H9 (cell line): Measurements from ENCODE around the gene COX11. TPM values are rescaled to one million over a fixed set of nuclear protein-coding genes. Genes with fewer than 3 reads are reported as not detected.

ENCODE experiments used
- DNase-seq: peaks from one replicate; pipeline ENCODE4 v3.0.0-alpha.2; 2017
- H2AFZ ChIP-seq: one replicate; pipeline ENCODE4 v1.6.1; 2013; ENCODE audit warnings: mild to moderate bottlenecking, low read length, control low read depth, moderate library complexity
- H2AK5ac ChIP-seq: 2 replicates; pipeline ENCODE4 v1.6.1; 2013; ENCODE audit warnings: low read length, control low read depth, mixed read lengths; ENCODE audit not compliant: insufficient read length
- H2BK120ac ChIP-seq: one replicate; pipeline ENCODE4 v1.6.1; 2013; ENCODE audit warnings: low read depth, mild to moderate bottlenecking, low read length, control low read depth, inconsistent platforms; ENCODE audit not compliant: poor library complexity, severe bottlenecking
- H2BK12ac ChIP-seq: 2 replicates; pipeline ENCODE4 v1.6.1; 2013; ENCODE audit warnings: low read length, control low read depth, mixed read lengths, low read depth; ENCODE audit not compliant: insufficient read length
- H2BK15ac ChIP-seq: 2 replicates; pipeline ENCODE4 v1.6.1; 2013; ENCODE audit warnings: low read depth, low read length, control low read depth
- H2BK20ac ChIP-seq: one replicate; pipeline ENCODE4 v1.6.1; 2013; ENCODE audit warnings: low read depth, mild to moderate bottlenecking, low read length, control low read depth, inconsistent platforms; ENCODE audit not compliant: poor library complexity, severe bottlenecking
- H2BK5ac ChIP-seq: 2 replicates; pipeline ENCODE4 v1.6.1; 2013; ENCODE audit warnings: low read length, control low read depth, mixed read lengths; ENCODE audit not compliant: insufficient read length
- H3K14ac ChIP-seq: 2 replicates; pipeline ENCODE4 v1.6.1; 2013; ENCODE audit warnings: low read length, control low read depth; ENCODE audit not compliant: insufficient read depth
- H3K18ac ChIP-seq: 2 replicates; pipeline ENCODE4 v1.6.1; 2013; ENCODE audit warnings: low read depth, mild to moderate bottlenecking, mixed read lengths, low read length, control low read depth; ENCODE audit not compliant: insufficient read length
- H3K23ac ChIP-seq: 2 replicates; pipeline ENCODE4 v1.6.1; 2013; ENCODE audit warnings: low read length, control low read depth, mixed read lengths, low read depth; ENCODE audit not compliant: insufficient read length
- H3K23me2 ChIP-seq: 2 replicates; pipeline ENCODE4 v1.6.1; 2013; ENCODE audit warnings: low read depth, mild to moderate bottlenecking, mixed read lengths, low read length, control low read depth; ENCODE audit not compliant: insufficient read length, poor library complexity, severe bottlenecking
- H3K27ac ChIP-seq: 2 replicates; pipeline ENCODE4 v1.5.1; 2013; ENCODE audit warnings: low read length, control low read depth, mixed read lengths, low read depth; ENCODE audit not compliant: insufficient read length
- H3K27me3 ChIP-seq: 2 replicates; pipeline ENCODE4 v1.6.1; 2013; ENCODE audit warnings: low read length, control low read depth, inconsistent platforms; ENCODE audit not compliant: insufficient read depth
- H3K4ac ChIP-seq: 2 replicates; pipeline ENCODE4 v1.6.1; 2013; ENCODE audit warnings: low read depth, mild to moderate bottlenecking, control low read depth, inconsistent platforms, low read length, moderate library complexity
- H3K4me1 ChIP-seq: 2 replicates; pipeline ENCODE4 v1.6.1; 2013; ENCODE audit warnings: low read length, control low read depth, inconsistent platforms; ENCODE audit not compliant: insufficient read depth
- H3K4me2 ChIP-seq: 2 replicates; pipeline ENCODE4 v1.6.1; 2013; ENCODE audit warnings: low read length, control low read depth, mixed read lengths; ENCODE audit not compliant: insufficient read length, insufficient read depth
- H3K56ac ChIP-seq: 2 replicates; pipeline ENCODE4 v1.6.1; 2013; ENCODE audit warnings: low read depth, mild to moderate bottlenecking, mixed read lengths, low read length, control low read depth; ENCODE audit not compliant: insufficient read length
- H3K79me1 ChIP-seq: 2 replicates; pipeline ENCODE4 v1.6.1; 2013; ENCODE audit warnings: low read depth, mild to moderate bottlenecking, moderate library complexity, low read length, control low read depth, inconsistent platforms; ENCODE audit not compliant: insufficient read depth, poor library complexity, severe bottlenecking
- H3K79me2 ChIP-seq: 2 replicates; pipeline ENCODE4 v1.6.1; 2013; ENCODE audit warnings: low read length, control low read depth, inconsistent platforms; ENCODE audit not compliant: insufficient read depth
- H3K9ac ChIP-seq: 2 replicates; pipeline ENCODE4 v1.6.1; 2013; ENCODE audit warnings: low read length, control low read depth, mixed read lengths; ENCODE audit not compliant: insufficient read length; ENCODE audit errors: extremely low read depth
- H3K9me3 ChIP-seq: one replicate; pipeline ENCODE4 v1.6.1; 2013; ENCODE audit warnings: low read depth, low read length, inconsistent platforms; ENCODE audit not compliant: control insufficient read depth
- H3T11ph ChIP-seq: one replicate; pipeline ENCODE4 v1.6.1; 2013; ENCODE audit warnings: mild to moderate bottlenecking, low read length, control low read depth, inconsistent platforms
- H4K20me1 ChIP-seq: one replicate; pipeline ENCODE4 v1.6.1; 2013; ENCODE audit not compliant: control insufficient read depth, insufficient read length, insufficient read depth
- H4K5ac ChIP-seq: 2 replicates; pipeline ENCODE4 v1.6.1; 2013; ENCODE audit warnings: low read depth, mild to moderate bottlenecking, mixed read lengths, low read length, control low read depth; ENCODE audit not compliant: insufficient read length
- H4K8ac ChIP-seq: replicated peaks from 2 replicates; pipeline ENCODE4 v1.6.1; 2013; ENCODE audit warnings: low read length, control low read depth, mixed read lengths, low read depth; ENCODE audit not compliant: insufficient read length
- H4K91ac ChIP-seq: 2 replicates; pipeline ENCODE4 v1.6.1; 2013; ENCODE audit warnings: low read depth, mild to moderate bottlenecking, moderate library complexity, mixed read lengths, low read length, control low read depth; ENCODE audit not compliant: insufficient read length
- H3K27ac Mint-ChIP-seq, 3 experiments: 2 replicates in 2 of 3; 3 replicates in 1 of 3; pipeline ENCODE4 v1.8.0; 2020 to 2021; ENCODE audit warnings: mixed read lengths in 3 of 3, mild to moderate bottlenecking in 1 of 3, moderate library complexity in 1 of 3
- H3K27me3 Mint-ChIP-seq: 2 replicates; pipeline ENCODE4 v1.8.0; 2021; ENCODE audit warnings: low read depth, mild to moderate bottlenecking, moderate library complexity, mixed read lengths
- H3K36me3 Mint-ChIP-seq, 3 experiments: 2 replicates in 2 of 3; 3 replicates in 1 of 3; pipeline ENCODE4 v1.8.0; 2020 to 2021; ENCODE audit warnings: low read depth in 3 of 3, mixed read lengths in 3 of 3; ENCODE audit not compliant: insufficient read depth in 1 of 3
- H3K4me1 Mint-ChIP-seq, 2 experiments: 2 replicates each; pipeline ENCODE4 v1.8.0; 2020; ENCODE audit warnings: mixed read lengths in 2 of 2
- H3K4me3 Mint-ChIP-seq, 2 experiments: 2 replicates in 1 of 2; 3 replicates in 1 of 2; pipeline ENCODE4 v1.8.0; 2020 to 2021; ENCODE audit warnings: mild to moderate bottlenecking in 2 of 2, mixed read lengths in 2 of 2, moderate library complexity in 1 of 2
- H3K9me3 Mint-ChIP-seq, 2 experiments: 2 replicates in 1 of 2; 3 replicates in 1 of 2; pipeline ENCODE4 v1.8.0; 2020; ENCODE audit warnings: mild to moderate bottlenecking in 2 of 2, mixed read lengths in 2 of 2, moderate library complexity in 1 of 2
- CTCF ChIP-seq: fragments of 200-600 bp; sonication (generic); conservative IDR thresholded peaks from 3 replicates; pipeline ENCODE4 v1.8.0; 2021; ENCODE audit warnings: antibody characterized with exemption, mild to moderate bottlenecking
- WGBS: extraction: QIAGEN DNeasy Blood & Tissue Kit; methylation state at CpG from one replicate; pipeline ENCODE4 v1.1.7; 2013; ENCODE audit warnings: missing lambda C conversion rate, low lambda C conversion rate, mixed read lengths; ENCODE audit not compliant: insufficient read length; ENCODE audit errors: extremely low coverage; 5-methylcytosine and 5-hydroxymethylcytosine counted together
- total RNA-seq: library from RNA; stranded (reverse); gene quantifications from 2 replicates; pipeline ENCODE4 v1.2.1, GENCODE V29; 2021

The COX11 gene
- total RNA-seq, 1 experiment from 2014 or later, result 76.1 TPM

GRCh38 chr17:54980375-54980774, 11.9 kb upstream of the COX11 start:
- Histone ChIP-seq H3T11ph (no peak overlapping the region), H2BK20ac (no peak overlapping the region), H3K9me3 (peaks cover 7% of the 10 kb centered on the region), H3K4ac (no peak overlapping the region), H3K18ac (no peak overlapping the region), H2BK15ac (no peak overlapping the region), H2AK5ac (no peak overlapping the region), H3K4me1 (no peaks in the 10 kb centered on the region), H2BK120ac (no peak overlapping the region), H3K14ac (no peak overlapping the region), H3K4me2 (no peak overlapping the region), H4K91ac (no peak overlapping the region), H2AFZ (no peak overlapping the region), H3K79me2 (no peaks in the 10 kb centered on the region; the same call in 1 of the 2 replicates), H3K27me3 (no peaks in the 10 kb centered on the region), H4K8ac (no peak overlapping the region), H4K20me1 (no peaks in the 10 kb centered on the region), H3K27ac (no peak overlapping the region), H4K5ac (no peak overlapping the region), H3K56ac (no peak overlapping the region), H2BK5ac (no peak overlapping the region), H3K79me1 (no peaks in the 10 kb centered on the region), H3K23ac (no peak overlapping the region), H3K23me2 (no peaks in the 10 kb centered on the region), H2BK12ac (no peak overlapping the region), H3K9ac (no peak overlapping the region)
- Mint-ChIP-seq H3K27ac (no peak overlapping the region), H3K27me3 (no peaks in the 10 kb centered on the region), H3K4me1 (no peaks in the 10 kb centered on the region), H3K4me3 (no peak overlapping the region), H3K9me3 (peaks cover 19 to 26% of the 10 kb centered on the region in 2 experiments), H3K36me3 (peaks cover 19 to 38% (median 19%) of the 10 kb centered on the region in 3 experiments)
- TF ChIP-seq CTCF, result no peak
- no CpG with 5 or more reads among the region's 3 CpGs for WGBS
- no peak for DNase-seq
